ENCODE results near the gene MRLN. TPM values are rescaled to one million over a fixed set of nuclear protein-coding genes. Genes with fewer than 3 reads are reported as not detected.

MRLN gene
- total and polyA plus RNA-seq, 2 donors, result 5.7 TPM; not detected in 1

Other genes with a start within 250 kb of the MRLN start
- 9.2 TPM for gene SLC16A9, start 43.6 kb downstream of the MRLN start, total RNA-seq
- 1.2 TPM for gene SLC16A9, start 43.6 kb downstream of the MRLN start, polyA plus RNA-seq
- 58.2 TPM for gene CCDC6, start 153.1 kb upstream of the MRLN start, total RNA-seq
- 22.8 TPM for gene CCDC6, start 153.1 kb upstream of the MRLN start, polyA plus RNA-seq